Pulmonary artery endothelial cell (primary cell): Measurements from ENCODE around the gene SLC13A2. TPM values are rescaled to one million over a fixed set of nuclear protein-coding genes. Genes with fewer than 3 reads are reported as not detected.

Experiments used
- DNase-seq: peaks from one replicate; pipeline ENCODE4 v3.0.0-alpha.2; 2011; ENCODE audit warnings: low read depth, low spot score
- total RNA-seq: library from RNA; depleted of rRNA; stranded (reverse); fragments of >200 nt; gene quantifications from 2 replicates; pipeline ENCODE4 v1.2.3, GENCODE V29; 2014

The SLC13A2 gene
- total RNA-seq, 1 donor from 2014 or later: not detected

DNA sequence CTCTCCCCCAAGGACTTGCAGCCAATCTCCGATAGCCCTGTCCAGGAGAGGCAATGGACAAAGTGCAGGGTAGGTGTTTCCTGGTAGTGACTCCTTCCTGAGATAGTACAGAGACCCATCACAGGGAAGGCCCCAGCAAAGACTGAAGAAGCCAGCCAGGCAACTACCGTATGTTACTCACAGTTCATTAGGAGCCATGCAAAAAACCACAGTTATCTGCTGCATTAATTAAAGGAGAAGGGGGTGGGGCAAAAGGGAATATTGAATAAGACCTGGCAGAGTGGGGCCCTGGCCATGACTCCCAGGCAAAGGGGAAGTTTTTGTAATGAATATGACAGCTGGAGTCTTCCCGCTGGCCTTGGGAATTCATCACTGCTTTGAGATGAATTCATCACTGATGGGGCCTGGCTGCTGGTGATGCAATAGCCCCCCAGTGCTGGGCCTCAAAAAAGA is 2.5 kb upstream of the SLC13A2 start:
- DNase-seq: no peak

DNA sequence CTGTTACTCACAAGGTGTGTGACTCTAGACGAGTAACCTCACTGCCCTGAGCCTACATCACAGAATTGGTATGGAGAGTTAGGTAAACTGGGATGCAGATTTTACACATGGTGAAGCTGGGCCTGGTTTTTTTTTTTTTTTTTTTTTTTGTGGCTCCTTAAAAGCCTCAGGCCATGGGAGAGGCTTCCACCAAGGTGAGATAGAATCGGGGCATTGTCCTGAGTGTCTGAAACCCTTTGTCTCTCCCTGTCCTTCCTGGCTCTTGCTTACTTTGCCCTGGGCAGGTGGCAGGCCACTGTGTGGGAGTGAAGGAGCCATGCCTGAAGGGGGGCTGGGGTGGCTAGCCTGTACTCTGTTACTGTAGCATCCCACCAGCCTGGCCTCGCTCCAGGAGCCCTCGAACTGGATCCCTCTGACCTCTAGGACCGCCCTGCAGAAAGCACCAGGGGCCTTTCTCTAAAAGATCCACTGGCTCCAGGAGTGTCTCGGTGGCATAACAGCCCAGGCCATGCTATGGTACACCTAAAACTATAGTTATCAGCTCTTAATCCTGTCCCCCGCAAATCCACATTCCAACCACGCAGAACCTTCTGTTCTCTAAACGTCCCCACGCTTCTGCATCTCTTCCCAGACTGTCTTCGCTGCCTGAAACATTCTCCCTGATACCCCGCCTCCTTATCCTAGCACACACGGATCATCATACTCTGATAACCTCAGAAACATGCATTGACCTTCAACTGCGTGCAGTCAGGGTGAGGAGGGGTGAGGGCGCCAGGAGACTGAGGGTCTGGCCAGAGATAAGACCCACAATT is 1.7 kb upstream of the SLC13A2 start:
- no peak for DNase-seq

DNA sequence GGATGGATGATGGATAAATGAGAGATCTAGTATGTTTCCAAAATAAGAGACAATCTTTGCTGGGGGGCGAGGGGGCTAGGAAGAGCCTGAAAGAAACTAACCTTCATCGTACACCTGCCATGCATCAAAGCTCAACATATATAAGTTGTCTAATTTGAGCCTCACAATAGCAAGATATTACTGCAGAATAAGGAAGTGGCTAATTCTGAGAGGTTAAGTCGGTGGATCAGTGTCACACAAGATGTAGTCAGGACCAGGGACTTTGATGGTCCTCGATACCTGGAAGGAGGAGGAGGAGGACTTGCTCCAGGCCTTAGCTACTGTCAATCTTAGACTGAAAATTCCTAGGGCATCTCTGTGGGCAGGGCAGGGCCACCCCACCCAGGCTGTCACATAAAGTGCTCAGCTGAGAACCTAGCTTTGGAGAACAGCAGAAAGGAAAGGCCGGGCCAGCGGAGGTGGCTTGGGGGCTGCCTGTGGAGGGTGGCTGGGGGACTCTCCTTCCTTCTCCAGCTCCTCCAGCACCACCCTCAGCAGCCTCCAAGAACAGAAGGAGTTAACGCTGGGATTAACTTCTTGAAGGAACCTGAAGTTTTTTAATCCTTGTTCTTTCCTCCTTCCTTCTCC is 460 bp upstream of the SLC13A2 start:
- DNase-seq: no peak

DNA sequence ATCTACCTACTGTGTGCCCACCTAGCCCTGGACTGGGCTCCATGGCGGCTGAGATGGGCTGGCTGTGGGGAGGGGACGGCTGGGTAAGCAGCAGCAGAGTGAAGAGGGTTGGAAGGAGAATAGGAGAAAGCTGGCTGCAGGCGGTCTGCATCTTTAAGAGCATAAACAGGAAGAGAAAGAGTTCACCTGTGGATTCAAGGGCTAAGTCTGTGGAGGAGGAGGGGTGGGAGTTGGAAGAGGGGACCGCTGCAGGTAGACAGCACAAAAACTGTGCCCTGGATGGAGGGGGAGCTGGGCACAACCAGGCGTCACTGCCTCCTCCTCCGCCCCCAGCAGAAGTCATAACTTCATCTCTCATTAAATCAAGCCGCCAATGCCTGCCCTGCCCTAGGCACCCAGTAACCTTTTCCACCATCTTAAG is 677 bp downstream of the SLC13A2 start:
- DNase-seq: no peak

DNA sequence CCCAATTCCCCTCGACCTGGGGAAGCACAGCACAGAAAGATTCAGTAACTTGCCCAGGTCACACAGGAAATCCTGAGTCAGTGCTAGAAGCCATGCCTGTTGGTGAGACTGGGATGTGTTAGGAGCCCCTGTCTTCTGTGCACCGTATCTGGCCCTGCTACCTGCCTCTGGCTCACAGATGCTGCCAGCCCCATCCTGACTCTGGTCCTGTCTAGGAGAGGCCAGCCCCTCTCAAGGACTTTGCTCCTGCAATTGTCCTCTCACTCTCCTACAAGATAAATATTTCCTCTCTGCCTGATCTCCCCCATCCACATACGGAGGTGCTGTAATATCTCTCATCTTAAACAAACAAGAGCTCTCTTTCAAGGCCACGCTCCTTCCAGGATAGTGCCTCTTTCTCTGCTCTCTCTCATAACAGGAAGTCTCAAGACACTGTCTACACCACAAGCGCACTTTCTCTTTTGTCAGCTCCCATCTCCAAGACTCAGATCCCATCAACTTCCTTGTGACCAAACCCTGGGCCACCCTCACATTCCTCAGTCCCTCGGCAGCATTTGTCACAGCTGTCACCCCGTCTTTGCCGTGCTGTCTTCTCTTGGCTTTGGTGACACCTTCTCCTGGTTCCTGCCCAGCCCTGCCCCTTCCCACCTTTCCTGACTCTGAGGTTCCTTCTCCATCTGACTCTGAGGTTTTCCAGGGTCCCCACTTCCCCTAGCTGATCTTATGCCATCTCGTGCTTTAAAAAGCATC is 1.9 kb downstream of the SLC13A2 start:
- no peak for DNase-seq

DNA sequence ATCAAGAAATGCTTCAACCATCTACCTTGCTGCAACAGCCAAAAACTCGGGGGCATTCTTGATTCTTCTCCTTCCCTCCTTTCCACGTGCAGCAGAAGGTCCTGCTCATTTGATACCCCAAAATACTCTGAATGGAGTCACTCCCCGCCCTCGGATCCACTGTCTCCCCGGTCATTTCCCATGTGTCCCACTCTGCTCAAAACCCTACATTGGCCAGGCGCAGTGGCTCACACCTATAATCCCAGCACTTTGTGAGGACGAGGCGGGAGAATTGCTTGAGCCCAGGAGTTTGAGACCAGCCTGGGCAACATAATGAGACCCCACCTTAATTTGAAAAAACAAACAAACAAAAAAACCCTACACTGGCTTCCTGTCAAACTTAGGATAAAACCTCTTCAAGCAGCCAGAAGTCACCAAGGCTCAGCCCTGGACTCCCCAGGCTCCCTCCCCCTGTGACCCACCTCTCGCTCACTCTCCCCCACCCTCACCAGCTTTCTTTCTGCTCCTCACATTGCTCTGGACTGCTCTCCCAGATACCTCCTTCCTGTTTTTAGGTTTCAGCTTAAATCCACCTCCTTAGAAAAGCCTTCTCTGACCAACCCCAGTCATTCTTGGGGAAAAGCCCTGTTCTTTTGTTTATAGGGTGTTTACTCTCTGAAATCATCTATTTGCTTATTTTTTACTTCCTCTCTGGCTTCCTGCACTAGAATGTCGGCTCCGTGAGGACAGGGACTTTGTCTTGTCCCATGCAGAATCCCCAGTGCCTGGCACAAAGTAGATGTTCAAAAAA is 2.8 kb downstream of the SLC13A2 start:
- DNase-seq: no peak

DNA sequence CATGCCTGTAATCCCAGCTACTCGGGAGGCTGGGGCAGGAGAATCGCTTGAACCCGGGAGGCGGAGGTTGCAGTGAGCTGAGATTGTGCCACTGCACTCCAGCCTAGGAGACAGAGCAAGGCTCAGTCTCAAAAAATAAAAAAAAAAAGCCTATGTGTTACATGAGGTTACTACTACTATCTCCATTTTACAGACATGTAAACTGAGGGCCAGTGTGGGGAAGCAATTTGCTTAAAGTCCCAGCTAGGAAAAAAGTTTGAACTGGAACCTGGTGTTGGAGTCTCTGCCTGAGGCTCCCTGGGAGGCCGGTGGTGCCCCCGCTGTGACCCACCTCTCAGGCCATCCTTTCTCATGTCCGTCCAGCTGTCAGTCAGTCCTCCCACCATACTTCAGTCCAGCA is 4.5 kb downstream of the SLC13A2 start:
- no peak for DNase-seq

DNA sequence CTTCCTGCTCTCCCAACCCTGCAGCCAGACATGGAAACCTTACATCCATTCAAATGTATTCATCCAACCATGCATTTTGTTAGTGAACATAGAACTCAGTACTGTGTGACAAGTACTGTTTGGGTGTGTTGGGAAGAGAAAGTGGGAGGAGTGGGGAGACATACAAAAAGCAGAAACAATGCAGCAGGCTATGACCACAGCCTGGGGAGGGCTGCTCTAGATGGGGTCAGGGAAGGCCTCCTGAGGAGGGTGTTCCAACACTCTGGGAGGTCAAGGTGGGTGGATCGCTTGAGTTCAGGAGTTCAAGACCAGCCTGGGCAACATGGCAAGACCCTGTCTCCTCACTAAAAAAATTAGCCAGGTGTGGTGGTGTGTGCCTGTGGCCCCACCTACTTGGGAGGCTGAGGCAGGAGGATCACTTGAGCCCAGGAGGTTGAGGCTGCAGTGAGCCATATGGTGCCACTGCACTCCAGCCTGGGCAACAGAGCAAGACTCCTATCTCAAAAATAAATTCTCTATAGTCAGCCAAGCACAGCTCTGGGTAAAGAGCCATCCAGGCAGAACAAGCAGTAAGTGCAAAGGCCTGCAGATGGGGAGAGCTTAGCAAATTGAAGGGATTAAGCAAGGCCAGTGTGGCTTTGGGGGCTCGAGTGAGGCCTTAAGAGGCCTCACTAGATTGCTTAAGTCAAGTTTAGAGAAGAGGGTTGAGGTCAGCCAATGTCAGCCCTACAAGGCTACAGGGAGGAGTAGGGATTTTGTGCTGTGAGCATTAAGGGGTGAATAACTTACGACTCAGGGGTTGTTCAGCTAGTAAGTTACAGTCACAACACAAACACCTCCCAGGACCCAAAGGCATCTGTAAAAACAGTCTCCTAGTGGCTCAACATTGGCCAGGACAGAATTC is 5.5 kb downstream of the SLC13A2 start:
- no peak for DNase-seq

DNA sequence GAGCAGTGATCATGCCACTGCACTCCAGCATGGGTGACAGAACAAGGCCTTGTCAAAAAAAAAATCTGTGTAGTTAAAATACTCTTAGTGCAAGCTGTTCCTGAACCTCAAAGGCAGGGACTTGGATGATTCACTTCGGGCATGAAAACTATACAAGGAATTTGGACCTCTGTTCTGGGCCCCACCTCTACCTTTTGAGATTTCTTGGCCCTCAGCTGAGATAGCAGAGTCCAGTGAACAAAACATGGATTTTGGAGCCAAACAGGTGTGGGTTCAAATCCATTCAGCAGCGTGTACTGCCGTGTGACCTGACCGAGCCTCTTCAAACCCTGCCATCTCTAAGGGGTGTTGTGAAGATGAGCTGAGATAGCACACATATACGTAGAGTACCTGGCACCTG is 6.8 kb downstream of the SLC13A2 start:
- DNase-seq: no peak

DNA sequence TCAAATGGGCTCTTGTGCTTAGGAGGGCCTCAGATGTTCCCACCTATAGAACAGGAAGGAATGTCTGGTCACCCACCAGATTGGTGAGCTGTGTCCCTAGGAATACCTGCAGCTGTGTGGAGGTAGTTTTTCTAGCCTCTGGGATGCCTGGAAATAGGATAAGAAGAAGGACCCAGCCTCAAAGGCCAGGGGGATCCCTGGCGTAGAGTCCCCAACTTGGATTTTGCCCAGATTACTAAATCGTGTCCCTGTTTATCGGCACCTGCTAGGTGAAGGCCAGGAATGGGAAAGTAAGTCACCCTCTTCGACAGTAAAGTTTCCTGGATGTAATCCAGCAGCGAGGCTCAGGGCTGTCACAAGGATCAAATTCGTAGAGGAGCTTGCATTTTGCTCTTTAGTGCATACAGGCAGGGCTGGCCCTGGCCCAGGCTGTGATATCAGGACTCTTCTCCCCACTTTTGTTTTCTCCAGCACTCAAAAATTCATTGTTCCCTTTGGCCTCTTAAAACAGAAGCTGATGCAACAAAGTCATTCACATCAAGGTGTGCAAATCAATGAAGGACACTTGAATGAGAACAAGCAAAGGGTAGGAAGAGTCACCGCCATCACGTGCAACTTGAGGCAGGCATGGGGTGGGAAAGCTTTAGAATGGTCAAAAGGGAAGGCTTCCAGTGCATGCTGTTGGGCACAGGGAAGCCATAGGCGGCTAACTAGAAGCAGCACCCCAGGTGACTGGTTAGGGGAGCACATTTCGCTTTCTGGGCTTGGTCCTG is 7.5 kb downstream of the SLC13A2 start:
- DNase-seq: no peak

DNA sequence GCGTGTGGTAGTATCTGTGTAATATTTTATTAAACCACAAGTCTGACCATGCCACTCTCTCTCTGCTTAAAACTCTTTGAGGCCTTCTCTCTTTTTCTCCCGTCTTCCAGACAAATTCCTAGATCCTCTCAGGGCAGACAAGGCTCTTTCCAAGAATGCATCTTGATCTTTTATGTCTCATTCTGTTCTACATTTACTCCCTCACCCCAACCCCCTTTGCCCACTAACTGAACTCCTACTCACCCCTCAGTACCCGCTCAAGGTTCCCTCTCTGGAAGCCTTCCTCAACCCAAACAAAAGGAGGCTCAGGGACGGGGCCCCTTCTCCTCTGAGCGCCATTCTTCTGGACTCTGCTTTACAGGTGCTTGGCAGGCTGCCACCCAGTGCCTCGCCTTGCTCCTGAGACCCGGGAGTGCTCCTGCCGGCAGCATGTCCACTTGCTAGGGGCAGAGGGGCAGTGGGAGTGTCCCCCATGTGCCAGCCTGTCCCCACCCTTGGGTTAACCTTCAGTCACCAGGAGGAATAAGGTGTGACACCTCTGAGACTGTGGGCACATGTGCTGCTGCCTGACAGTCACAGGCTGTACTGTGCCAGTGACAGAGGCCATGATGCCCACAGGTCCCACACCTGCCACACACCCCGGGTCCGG is 9.2 kb downstream of the SLC13A2 start:
- DNase-seq: no peak

DNA sequence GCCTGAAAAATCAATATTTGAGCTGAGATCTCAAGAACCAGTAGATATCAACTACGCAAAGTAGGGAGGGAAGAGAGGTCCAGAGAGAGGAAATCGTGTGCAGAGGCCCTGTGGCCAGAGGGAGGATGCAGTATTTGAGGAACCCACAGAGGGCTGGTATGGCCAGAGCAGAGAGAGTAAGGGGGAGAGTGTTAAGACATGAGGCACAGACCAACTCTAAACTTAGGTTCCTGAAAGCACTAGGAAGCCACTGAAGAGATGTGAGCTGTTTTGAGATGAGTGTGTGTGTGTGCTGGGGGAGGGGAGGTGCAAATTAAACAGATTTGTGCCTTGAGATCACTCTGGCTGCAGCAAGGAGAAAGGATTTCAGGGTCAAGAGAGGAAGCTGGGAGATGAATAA is 10.9 kb downstream of the SLC13A2 start:
- DNase-seq: no peak

DNA sequence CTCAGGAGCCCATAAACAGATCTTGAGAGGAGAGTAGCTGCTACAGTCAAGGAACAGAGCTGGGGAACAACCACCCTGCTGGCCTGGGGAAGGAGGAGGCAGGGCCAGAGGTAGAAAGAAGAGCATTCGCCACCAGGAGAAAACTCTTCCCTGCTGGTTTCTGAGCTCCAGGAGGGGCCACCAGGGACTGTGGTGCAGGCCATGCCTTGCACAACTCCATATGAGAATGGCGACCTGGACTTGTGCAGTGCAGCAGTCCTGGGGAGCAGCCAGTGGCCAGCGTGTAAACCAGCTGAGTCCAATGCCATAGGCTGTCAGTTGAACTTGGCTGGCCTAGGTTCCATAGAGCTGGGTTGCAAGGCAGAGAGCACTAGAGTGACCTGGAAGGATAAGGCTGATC is 11.6 kb downstream of the SLC13A2 start:
- DNase-seq: no peak

DNA sequence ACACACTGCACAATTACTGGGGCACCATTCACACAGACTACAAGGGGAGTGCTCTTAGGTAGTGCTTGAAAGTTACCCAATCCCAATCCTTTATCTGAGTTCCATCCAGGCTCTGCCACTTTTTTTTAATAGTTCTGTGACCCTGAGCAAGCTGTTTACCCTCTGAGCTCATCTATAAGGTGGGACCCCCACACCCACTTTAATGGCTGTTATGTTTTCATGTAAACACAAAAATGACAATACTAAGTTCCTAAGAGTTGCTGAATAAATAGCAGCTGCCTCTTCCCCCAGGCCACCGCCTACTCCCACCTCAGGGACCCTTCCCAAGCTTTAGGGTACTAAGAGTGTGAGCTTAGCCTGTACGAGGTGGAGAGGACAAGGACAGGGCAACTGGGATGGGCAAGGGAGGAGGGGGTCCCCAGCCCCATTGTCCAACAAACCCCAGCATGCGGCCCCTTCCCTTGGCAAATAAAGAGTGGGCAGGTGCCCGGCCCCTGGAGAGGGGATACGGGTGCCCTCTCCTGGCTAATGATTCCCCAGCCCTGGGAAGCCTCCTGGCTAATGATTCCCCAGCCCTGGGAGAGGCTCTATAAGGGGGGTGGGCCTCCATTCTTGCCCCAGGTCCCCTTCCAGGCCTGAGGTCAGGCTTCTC is 14.6 kb downstream of the SLC13A2 start:
- no peak for DNase-seq

DNA sequence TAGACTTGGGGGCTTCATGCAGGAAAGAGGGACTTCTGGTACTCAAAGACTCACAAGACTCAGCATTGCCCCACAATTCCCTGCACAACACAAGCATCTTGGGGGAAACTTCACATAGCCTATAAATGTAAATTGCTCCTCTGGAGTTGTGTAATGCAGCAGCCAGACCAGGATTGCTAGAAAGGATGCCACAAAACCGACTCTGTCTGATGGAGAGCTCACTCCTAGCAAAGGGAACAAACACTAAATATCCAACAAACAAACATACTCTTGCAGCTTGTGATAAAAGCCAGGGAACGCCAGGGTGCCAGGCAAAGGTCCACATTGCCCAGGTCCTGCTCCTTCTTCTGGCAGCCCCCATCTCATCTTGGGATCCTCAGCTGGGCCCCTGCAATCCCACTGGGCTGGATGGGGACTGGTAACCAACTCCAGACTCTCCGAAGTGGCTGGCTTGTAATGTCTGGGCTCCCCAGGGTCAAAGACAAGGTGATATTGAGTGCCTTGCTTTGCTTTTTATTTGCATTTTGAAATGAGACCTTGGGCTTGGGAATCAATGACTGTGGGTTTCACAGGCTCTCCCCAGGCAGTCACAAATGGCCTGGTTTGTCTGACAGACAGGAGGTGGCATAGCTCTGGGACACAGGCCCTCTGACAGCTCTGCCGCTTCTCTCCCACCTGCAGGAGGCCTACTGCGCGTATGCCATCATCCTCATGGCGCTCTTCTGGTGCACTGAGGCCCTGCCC is 15.3 kb downstream of the SLC13A2 start:
- DNase-seq: no peak

DNA sequence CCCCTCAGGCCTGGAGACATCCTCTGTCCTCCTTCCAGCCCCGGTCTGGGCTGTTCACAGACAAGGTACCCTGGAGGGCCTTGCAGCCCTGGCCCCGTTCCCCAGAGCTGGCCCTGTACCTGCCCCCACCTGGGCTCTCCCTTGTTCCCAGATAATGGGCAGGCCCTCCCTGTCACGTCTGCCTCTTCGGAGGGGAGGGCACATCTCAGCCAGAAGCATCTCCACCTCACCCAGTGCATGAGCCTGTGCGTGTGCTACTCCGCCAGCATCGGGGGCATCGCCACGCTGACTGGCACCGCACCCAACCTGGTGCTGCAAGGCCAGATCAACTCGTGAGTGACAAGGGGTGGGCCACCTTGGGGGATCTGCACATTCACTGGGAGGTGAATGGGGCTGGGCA is 17.8 kb downstream of the SLC13A2 start:
- DNase-seq: no peak

DNA sequence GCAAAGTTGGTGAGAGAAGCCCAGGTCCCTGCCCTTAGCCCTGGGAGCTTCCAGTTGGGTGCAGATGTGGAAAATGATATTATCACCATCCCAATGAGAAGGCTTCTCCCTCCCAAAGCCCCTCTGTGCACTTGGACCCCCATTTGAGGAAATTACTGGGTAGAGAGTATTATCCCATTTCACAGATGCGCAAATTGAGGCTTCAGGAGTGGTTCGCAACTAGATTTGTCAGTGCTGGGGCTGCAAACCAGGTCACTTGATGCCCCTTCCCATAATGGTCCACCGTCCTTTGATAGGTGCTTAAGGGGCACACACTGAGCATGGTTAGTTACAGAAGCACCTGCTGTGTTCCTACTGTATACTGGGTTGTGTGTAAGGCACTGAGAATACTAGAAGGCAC is 18.4 kb downstream of the SLC13A2 start:
- no peak for DNase-seq
